ENCODE results near the gene CREB3L2.

GRCh38 chr7:138002828-138003189 lies 923 bp upstream of the CREB3L2 start:
- TF ChIP-seq SRF (IDR thresholded peaks at IDR 0.05; ENCODE audit: low read depth, low read length) (no peak), FOXC1 (CRISPR knock-in tag; IDR thresholded peaks at IDR 0.05; ENCODE audit: borderline replicate concordance) (no peak), ZNF143 (CRISPR knock-in tag; IDR thresholded peaks at IDR 0.05) (no peak), SETDB1 (CRISPR knock-in tag; IDR thresholded peaks at IDR 0.05; ENCODE audit: borderline replicate concordance) (no peak), CHCHD3 (CRISPR knock-in tag; IDR thresholded peaks at IDR 0.05) (no peak), FOSL1 (CRISPR knock-in tag; IDR thresholded peaks at IDR 0.05; ENCODE audit: borderline replicate concordance) (no peak), MYC (CRISPR knock-in tag; IDR thresholded peaks at IDR 0.05; ENCODE audit: borderline replicate concordance) (no peak)
